SU-DHL-6 (cell line): ENCODE results near the gene MAP3K10.

Experiments
- EZH2phosphoT487 ChIP-seq: fragments of 200-600 bp; sonication (generic), shearing (Covaris generic); conservative IDR thresholded peaks from 2 replicates; pipeline ENCODE4 v1.6.1; 2018; ENCODE audit warnings: mild to moderate bottlenecking, antibody characterized with exemption, low read length, moderate library complexity, mixed read lengths
- TF ChIP-seq, protein P1 (sequence below): fragments of 200-600 bp; sonication (generic); IDR thresholded peaks from one replicate; pipeline ENCODE4 v1.5.1; 2017; ENCODE audit warnings: antibody characterized with exemption, mild to moderate bottlenecking, low read length, moderate library complexity; ENCODE audit not compliant: insufficient read depth, poor library complexity, severe bottlenecking

DNA sequence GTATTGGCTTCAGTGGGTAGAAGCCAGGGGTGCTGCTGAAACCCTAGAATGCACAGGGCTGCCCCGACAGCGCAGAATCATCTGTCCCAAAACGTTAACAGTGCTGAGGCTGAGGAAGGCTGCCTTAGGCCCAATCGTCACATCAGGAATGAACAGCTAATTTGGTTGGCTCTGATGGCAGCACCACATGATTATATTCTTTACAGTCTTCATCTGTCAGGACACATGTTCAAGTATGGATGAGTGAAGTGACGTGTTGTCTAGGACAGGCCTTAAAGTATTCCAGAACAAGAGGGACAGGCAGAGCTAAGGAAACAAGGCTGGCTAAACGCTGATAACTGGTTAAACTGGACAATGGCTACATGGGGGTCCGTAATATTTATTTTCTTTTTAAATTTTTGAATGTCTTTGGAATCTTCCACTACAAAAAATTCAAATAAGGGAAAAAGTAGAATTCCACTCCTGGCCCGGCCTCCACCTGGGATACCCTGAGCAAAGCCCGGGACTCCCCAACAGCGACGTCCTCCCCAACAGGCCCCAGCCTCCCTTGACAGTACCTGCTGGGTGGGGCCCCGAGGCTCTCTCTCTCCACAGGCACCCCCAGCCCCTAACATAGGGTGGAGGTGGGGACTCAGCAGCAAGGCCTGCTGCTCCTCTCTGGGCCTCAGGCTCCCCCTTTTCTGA lies 50.0 kb downstream of the MAP3K10 start:
- TF ChIP-seq, protein P1, sequence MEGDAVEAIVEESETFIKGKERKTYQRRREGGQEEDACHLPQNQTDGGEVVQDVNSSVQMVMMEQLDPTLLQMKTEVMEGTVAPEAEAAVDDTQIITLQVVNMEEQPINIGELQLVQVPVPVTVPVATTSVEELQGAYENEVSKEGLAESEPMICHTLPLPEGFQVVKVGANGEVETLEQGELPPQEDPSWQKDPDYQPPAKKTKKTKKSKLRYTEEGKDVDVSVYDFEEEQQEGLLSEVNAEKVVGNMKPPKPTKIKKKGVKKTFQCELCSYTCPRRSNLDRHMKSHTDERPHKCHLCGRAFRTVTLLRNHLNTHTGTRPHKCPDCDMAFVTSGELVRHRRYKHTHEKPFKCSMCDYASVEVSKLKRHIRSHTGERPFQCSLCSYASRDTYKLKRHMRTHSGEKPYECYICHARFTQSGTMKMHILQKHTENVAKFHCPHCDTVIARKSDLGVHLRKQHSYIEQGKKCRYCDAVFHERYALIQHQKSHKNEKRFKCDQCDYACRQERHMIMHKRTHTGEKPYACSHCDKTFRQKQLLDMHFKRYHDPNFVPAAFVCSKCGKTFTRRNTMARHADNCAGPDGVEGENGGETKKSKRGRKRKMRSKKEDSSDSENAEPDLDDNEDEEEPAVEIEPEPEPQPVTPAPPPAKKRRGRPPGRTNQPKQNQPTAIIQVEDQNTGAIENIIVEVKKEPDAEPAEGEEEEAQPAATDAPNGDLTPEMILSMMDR: no peak
- no peak for TF ChIP-seq EZH2phosphoT487
